K562 (cell line): ENCODE results near the gene FASTK. TPM values are rescaled to one million over a fixed set of nuclear protein-coding genes. Genes with fewer than 3 reads are reported as not detected.
A peak's percentile ranks its signal among the peaks of the same experiment; 100 is the strongest.

Experiments
- CUX1 ChIP-seq: fragments of 200-800 bp; sonication (Bioruptor generic); IDR thresholded peaks from 2 replicates; pipeline ENCODE4 v1.6.1; 2016; ENCODE audit warnings: missing genetic modification characterization, missing compliant biosample characterization
- E4F1 ChIP-seq: fragments of 250-450 bp; sonication (Bioruptor Pico); IDR thresholded peaks from 2 replicates; pipeline ENCODE4 v1.5.0; 2021; ENCODE audit warnings: mild to moderate bottlenecking, borderline replicate concordance
- EP300 ChIP-seq: IDR thresholded peaks from 2 replicates; pipeline ENCODE4 v1.6.1; 2012; ENCODE audit warnings: low read length, improper control_type of control experiment
- HNRNPK ChIP-seq: fragments of 200-400 bp; formaldehyde crosslinking; IDR thresholded peaks from one replicate; pipeline ENCODE4 v1.6.1; 2018; ENCODE audit warnings: mild to moderate bottlenecking, low read depth, low read length; ENCODE audit not compliant: poor library complexity, severe bottlenecking
- HNRNPLL ChIP-seq: fragments of 200-400 bp; formaldehyde crosslinking; IDR thresholded peaks from 2 replicates; pipeline ENCODE4 v1.6.1; 2017; ENCODE audit warnings: low read length, low read depth, mild to moderate bottlenecking; ENCODE audit not compliant: poor library complexity, severe bottlenecking
- NCOA2 ChIP-seq, 2 experiments: fragments of 450-650 bp; IDR thresholded peaks; 2 replicates each; pipeline ENCODE4 v1.6.1; 2018; ENCODE audit warnings: mild to moderate bottlenecking in 2 of 2, moderate library complexity in 1 of 2; ENCODE audit not compliant: partially characterized antibody in 2 of 2
- POLR2A ChIP-seq: fragments of 450-650 bp; conservative IDR thresholded peaks from 2 replicates; pipeline ENCODE4 v1.6.1; 2016
- SFPQ ChIP-seq: fragments of 200-400 bp; formaldehyde crosslinking; IDR thresholded peaks from 2 replicates; pipeline ENCODE4 v1.6.1; 2017; ENCODE audit warnings: mild to moderate bottlenecking, low read depth, low read length, moderate library complexity
- STAT6 ChIP-seq: sonication (generic); formaldehyde crosslinking; IDR thresholded peaks from 2 replicates; pipeline ENCODE4 v1.8.1; 2023; ENCODE audit warnings: mild to moderate bottlenecking, missing genetic modification reagents
- VEZF1 ChIP-seq: fragments of 200-800 bp; sonication (Bioruptor generic); IDR thresholded peaks from 2 replicates; pipeline ENCODE4 v1.6.1; 2017; ENCODE audit warnings: missing genetic modification characterization, missing compliant biosample characterization
- XRCC3 ChIP-seq: fragments of 450-650 bp; IDR thresholded peaks from 2 replicates; pipeline ENCODE4 v1.6.1; 2017; ENCODE audit warnings: mild to moderate bottlenecking, moderate library complexity
- polyA plus RNA-seq, 8 experiments: library from polyadenylated mRNA; depleted of rRNA in 4 of 8; stranded (reverse) in 5 of 8; unstranded in 3 of 8; fragments of >200 nt; fragmentation: Nextera tagmentation in 2 of 8; fragmentation: Illumina TruSeq in 1 of 8; extraction: Ambion mirVana in 2 of 8; extraction: Trizol in 1 of 8; gene quantifications; 2 replicates each; pipeline versions ENCODE4 v1.2.1 to v1.2.3, GENCODE V29; 2011 to 2014; ENCODE audit warnings: inconsistent platforms in 1 of 8, missing spikeins in 1 of 8
- total RNA-seq, 7 experiments: library from RNA; depleted of rRNA in 6 of 7; stranded (reverse); fragments of >200 nt in 6 of 7; fragmentation: Illumina TruSeq in 2 of 7; extraction: Trizol in 2 of 7; gene quantifications; 2 replicates each; pipeline versions ENCODE4 v1.2.1 to v1.2.3, GENCODE V29; 2011 to 2021; ENCODE audit warnings: low replicate concordance in 1 of 7

Gene FASTK
- total and polyA plus RNA-seq, 9 of the 15 experiments (the other 6 are each of a cell fraction or from before 2014, with no cell fraction given), result 0.51 to 150 (median 48.2) TPM

GRCh38 chr7:151056666-151057505 lies 23.7 kb downstream of the FASTK start (continued):
- TF ChIP-seq E4F1 (no peak), STAT6 (CRISPR knock-in tag) (no peak), HNRNPK (no peak), VEZF1 (CRISPR knock-in tag) (no peak), NCOA2 (IDR thresholded peaks at IDR 0.05; ENCODE audit: partially characterized antibody in 2 of 2) (no peak), XRCC3 (no peak), CUX1 (CRISPR knock-in tag) (no peak), POLR2A (no peak), HNRNPLL (no peak), SFPQ (no peak), EP300 (0 out of 2 replicates have a peak, but pooled peaks have one; percentile 11)
